HCT116 (cell line): ENCODE results near the gene PCP4. TPM values are rescaled to one million over a fixed set of nuclear protein-coding genes. Genes with fewer than 3 reads are reported as not detected.

Experiments
- ATAC-seq: fragments of 200-7000 bp; cut with Tn5 transposase; 2 replicates; pipeline ENCODE4 v1.9.1; 2020; ENCODE audit warnings: mild to moderate bottlenecking, moderate library complexity
- BruUV-seq: library from RNA; stranded (reverse); fragments of 400-500 nt; replicated peaks from 2 replicates; lab custom pipeline; 2021; lab: Mats Ljungman, UMichigan
- CTCF ChIA-PET: fragments of 300-600 bp; sonication (Branson Sonifier 250); formaldehyde crosslinking; loops from one replicate; lab custom pipeline; 2021; ENCODE audit warnings: antibody characterized with exemption; lab: Charles Lee
- POLR2A ChIA-PET: fragments of 300-600, 350-600 bp; sonication (Branson Sonifier 250); formaldehyde crosslinking; loops from one replicate; lab custom pipeline; 2021; ENCODE audit warnings: antibody characterized with exemption; lab: Charles Lee
- RAD21 ChIA-PET, 2 experiments: fragments of 300-600 bp; sonication (Branson Sonifier 250); formaldehyde crosslinking; loops; one replicate each; lab custom pipeline; 2023; ENCODE audit warnings: low total read pairs in 2 of 2; ENCODE audit not compliant: uncharacterized antibody in 2 of 2, unreplicated experiment in 2 of 2, low non-redundant PET in 1 of 2; lab: Charles Lee
- DNase-seq: peaks from one replicate; pipeline ENCODE4 v3.0.0-alpha.2; 2010; ENCODE audit warnings: low read depth, low spot score
- H2AFZ ChIP-seq: fragments of 200-600 bp; shearing (Covaris generic), sonication (generic); 2 replicates; pipeline ENCODE4 v1.6.1; 2017; ENCODE audit warnings: low read depth, mixed run types, mixed read lengths, antibody characterized with exemption, low read length; ENCODE audit not compliant: poor library complexity, severe bottlenecking
- H3K27ac ChIP-seq: 2 replicates; pipeline ENCODE4 v1.5.1; 2012; ENCODE audit warnings: low read depth, low read length
- H3K27me3 ChIP-seq: fragments of 200-600 bp; sonication (generic); 2 replicates; pipeline ENCODE4 v1.6.1; 2016; ENCODE audit warnings: mixed run types, low read length, mixed read lengths; ENCODE audit not compliant: insufficient read depth
- H3K36me3 ChIP-seq, 2 experiments: fragments of 200-500 bp in 1 of 2; fragments of 200-600 bp in 1 of 2; sonication (Bioruptor generic) in 1 of 2; sonication (generic) in 1 of 2; 2 replicates each; pipeline versions ENCODE4 v1.5.1 to v1.6.1; 2014 to 2016; ENCODE audit warnings: low read length in 2 of 2, inconsistent platforms in 1 of 2, mixed read lengths in 1 of 2, mixed run types in 1 of 2; ENCODE audit not compliant: insufficient read depth in 2 of 2, control insufficient read depth in 1 of 2
- H3K4me1 ChIP-seq, 2 experiments: fragments of 200-600 bp in 1 of 2; sonication (generic) in 1 of 2; 2 replicates each; pipeline versions ENCODE4 v1.5.1 to v1.6.1; 2012 to 2017; ENCODE audit warnings: low read length in 2 of 2, inconsistent platforms in 1 of 2, mild to moderate bottlenecking in 1 of 2, mixed read lengths in 1 of 2, mixed run types in 1 of 2, moderate library complexity in 1 of 2; ENCODE audit not compliant: insufficient read depth in 2 of 2, control insufficient read depth in 1 of 2
- H3K4me2 ChIP-seq: fragments of 200-600 bp; sonication (generic); 2 replicates; pipeline ENCODE4 v1.6.1; 2017; ENCODE audit warnings: mixed run types, low read length, mixed read lengths
- H3K4me3 ChIP-seq, 2 experiments: fragments of 200-600 bp in 1 of 2; sonication (generic) in 1 of 2; replicated peaks in 1 of 2; 2 replicates each; pipeline ENCODE4 v1.5.1; 2011 to 2016; ENCODE audit warnings: low read length in 2 of 2, control low read depth in 1 of 2, low read depth in 1 of 2, mild to moderate bottlenecking in 1 of 2, mixed read lengths in 1 of 2, mixed run types in 1 of 2
- H3K79me2 ChIP-seq: fragments of 200-600 bp; sonication (generic); 2 replicates; pipeline ENCODE4 v1.6.1; 2017; ENCODE audit warnings: mild to moderate bottlenecking, mixed run types, low read length, moderate library complexity, mixed read lengths; ENCODE audit not compliant: insufficient read depth
- H3K9ac ChIP-seq: fragments of 200-600 bp; sonication (generic); 2 replicates; pipeline ENCODE4 v1.6.1; 2016; ENCODE audit warnings: low read length, mixed read lengths
- H3K9me2 ChIP-seq: fragments of 200-600 bp; sonication (generic), shearing (Covaris generic); 2 replicates; pipeline ENCODE4 v1.6.1; 2017; ENCODE audit warnings: mixed run types, mild to moderate bottlenecking, moderate library complexity; ENCODE audit not compliant: insufficient read depth
- H3K9me3 ChIP-seq, 2 experiments: fragments of 200-500 bp in 1 of 2; fragments of 200-600 bp in 1 of 2; sonication (Bioruptor generic) in 1 of 2; sonication (generic) in 1 of 2; 2 replicates each; pipeline ENCODE4 v1.6.1; 2014 to 2017; ENCODE audit warnings: low read length in 2 of 2, mixed read lengths in 2 of 2, inconsistent platforms in 1 of 2, low read depth in 1 of 2, mild to moderate bottlenecking in 1 of 2, mixed run types in 1 of 2, moderate library complexity in 1 of 2; ENCODE audit not compliant: control insufficient read depth in 1 of 2, insufficient read depth in 1 of 2
- H4K20me1 ChIP-seq: fragments of 200-600 bp; sonication (generic), shearing (Covaris generic); 2 replicates; pipeline ENCODE4 v1.6.1; 2017; ENCODE audit warnings: mixed run types, mild to moderate bottlenecking, moderate library complexity; ENCODE audit not compliant: insufficient read depth
- ATF3 ChIP-seq: IDR thresholded peaks from 2 replicates; pipeline ENCODE4 v1.6.1; 2012
- CBX3 ChIP-seq: IDR thresholded peaks from 2 replicates; pipeline ENCODE4 v1.6.1; 2012; ENCODE audit warnings: low read depth
- CEBPB ChIP-seq: IDR thresholded peaks from 2 replicates; pipeline ENCODE4 v1.6.1; 2012; ENCODE audit warnings: low read depth
- EGR1 ChIP-seq: IDR thresholded peaks from 2 replicates; pipeline ENCODE4 v1.6.1; 2012; ENCODE audit warnings: low read depth
- ELF1 ChIP-seq: IDR thresholded peaks from 2 replicates; pipeline ENCODE4 v1.6.1; 2012; ENCODE audit warnings: low read depth, borderline replicate concordance
- EZH2 ChIP-seq: fragments of 200-600 bp; sonication (generic); IDR thresholded peaks from 2 replicates; pipeline ENCODE4 v1.6.1; 2017; ENCODE audit warnings: antibody characterized with exemption, mixed run types
- EZH2phosphoT487 ChIP-seq: fragments of 200-600 bp; IDR thresholded peaks from 2 replicates; pipeline ENCODE4 v1.6.1; 2018; ENCODE audit warnings: antibody characterized with exemption, borderline replicate concordance
- FOSL1 ChIP-seq: IDR thresholded peaks from 2 replicates; pipeline ENCODE4 v1.6.1; 2012; ENCODE audit warnings: low read depth
- JUND ChIP-seq: IDR thresholded peaks from 2 replicates; pipeline ENCODE4 v1.6.1; 2012
- MAX ChIP-seq: IDR thresholded peaks from 2 replicates; pipeline ENCODE4 v1.6.1; 2012
- POLR2A ChIP-seq: IDR thresholded peaks from 2 replicates; pipeline ENCODE4 v1.7.0; 2011; ENCODE audit warnings: borderline replicate concordance; ENCODE audit not compliant: insufficient read depth, insufficient read length; ENCODE audit errors: extremely low read depth
- POLR2AphosphoS5 ChIP-seq: IDR thresholded peaks from 2 replicates; pipeline ENCODE4 v1.6.1; 2011; ENCODE audit warnings: mild to moderate bottlenecking, low read depth, low read length, moderate library complexity
- RAD21 ChIP-seq: IDR thresholded peaks from 2 replicates; pipeline ENCODE4 v1.6.1; 2012; ENCODE audit warnings: low read depth, mild to moderate bottlenecking
- REST ChIP-seq: IDR thresholded peaks from 2 replicates; pipeline ENCODE4 v1.6.1; 2012; ENCODE audit warnings: low read depth
- SIN3A ChIP-seq: IDR thresholded peaks from 2 replicates; pipeline ENCODE4 v1.6.1; 2012; ENCODE audit warnings: low read depth
- SP1 ChIP-seq: IDR thresholded peaks from 2 replicates; pipeline ENCODE4 v1.6.1; 2012; ENCODE audit warnings: low read depth
- SRF ChIP-seq: IDR thresholded peaks from 2 replicates; pipeline ENCODE4 v1.6.1; 2012; ENCODE audit warnings: low read depth
- ZFX ChIP-seq: fragments of 450-650 bp; IDR thresholded peaks from 2 replicates; pipeline ENCODE4 v1.6.1; 2017
- ZNF274 ChIP-seq: fragments of 200-500 bp; sonication (Bioruptor generic); IDR thresholded peaks from 2 replicates; pipeline ENCODE4 v1.6.1; 2014; ENCODE audit warnings: mild to moderate bottlenecking, low read depth, low read length, inconsistent platforms
- intact Hi-C: fragments of 100-400 bp; cut with micrococcal nuclease; formaldehyde crosslinking; loops from 2 replicates; pipeline ENCODE4 v1.10.0; 2022
- total RNA-seq: library from RNA; stranded (reverse); gene quantifications from one replicate; pipeline ENCODE4 v1.2.1, GENCODE V29; 2021; ENCODE audit not compliant: unreplicated experiment
- TF ChIP-seq, protein P1 (sequence below), 3 experiments: fragments of 200-600 bp in 1 of 3; sonication (generic) in 1 of 3; IDR thresholded peaks in 2 of 3; conservative IDR thresholded peaks in 1 of 3; 2 replicates each; pipeline ENCODE4 v1.5.1; 2012 to 2017; ENCODE audit warnings: low read depth in 2 of 3, low read length in 2 of 3, antibody characterized with exemption in 1 of 3, borderline replicate concordance in 1 of 3, control low read depth in 1 of 3, mild to moderate bottlenecking in 1 of 3, mixed read lengths in 1 of 3, mixed run types in 1 of 3, moderate library complexity in 1 of 3; ENCODE audit not compliant: insufficient read depth in 1 of 3

PCP4 gene
- total RNA-seq, 1 experiment from 2014 or later: not detected

DNA sequence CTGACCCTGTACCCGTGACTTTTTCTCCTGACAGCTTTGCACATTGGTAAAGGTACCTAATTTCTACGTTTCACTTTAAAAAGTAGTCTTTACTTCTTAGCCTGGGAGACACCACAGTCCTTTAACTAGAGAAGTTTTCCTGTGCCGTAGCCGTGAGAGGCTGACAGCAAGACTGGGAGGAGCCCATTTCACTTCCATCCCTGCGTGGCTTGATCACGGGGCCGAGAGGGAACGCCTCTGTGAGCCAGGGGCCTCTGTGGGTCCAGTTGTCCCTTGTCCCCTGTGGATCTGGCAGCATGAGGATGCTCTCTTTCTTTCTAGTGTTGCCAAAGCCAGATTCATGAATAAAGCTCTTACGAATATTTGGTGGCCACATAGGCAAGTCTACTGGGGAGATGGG is 21.6 kb downstream of the PCP4 start:
- H3K9me3 ChIP-seq: no peaks in the 10 kb centered on the region; a peak in 1 of 4 replicates
- H3K9ac ChIP-seq: no peak overlapping the region
- no peaks in the 10 kb centered on the region for H4K20me1 ChIP-seq
- no peak overlapping the region for H3K4me2 ChIP-seq
- no peaks in the 10 kb centered on the region for H3K4me1 ChIP-seq
- no peaks in the 10 kb centered on the region for H3K79me2 ChIP-seq
- RAD21 ChIA-PET: no interaction called here
- no peak overlapping the region for H3K27ac ChIP-seq
- DNase-seq (no peak), ATAC-seq (no peak)
- H3K4me3 ChIP-seq: no peak overlapping the region
- POLR2A ChIA-PET: no interaction called here
- no peak overlapping the region for H2AFZ ChIP-seq
- TF ChIP-seq SRF (no peak), SIN3A (no peak), CEBPB (no peak), CBX3 (no peak), ELF1 (no peak), RAD21 (no peak), FOSL1 (no peak), SP1 (no peak), EZH2phosphoT487 (no peak), EZH2 (no peak), JUND (no peak), MAX (no peak), ATF3 (no peak), EGR1 (no peak), ZNF274 (no peak), ZFX (no peak), POLR2A (no peak), POLR2AphosphoS5 (no peak), REST (no peak)
- TF ChIP-seq, protein P1, sequence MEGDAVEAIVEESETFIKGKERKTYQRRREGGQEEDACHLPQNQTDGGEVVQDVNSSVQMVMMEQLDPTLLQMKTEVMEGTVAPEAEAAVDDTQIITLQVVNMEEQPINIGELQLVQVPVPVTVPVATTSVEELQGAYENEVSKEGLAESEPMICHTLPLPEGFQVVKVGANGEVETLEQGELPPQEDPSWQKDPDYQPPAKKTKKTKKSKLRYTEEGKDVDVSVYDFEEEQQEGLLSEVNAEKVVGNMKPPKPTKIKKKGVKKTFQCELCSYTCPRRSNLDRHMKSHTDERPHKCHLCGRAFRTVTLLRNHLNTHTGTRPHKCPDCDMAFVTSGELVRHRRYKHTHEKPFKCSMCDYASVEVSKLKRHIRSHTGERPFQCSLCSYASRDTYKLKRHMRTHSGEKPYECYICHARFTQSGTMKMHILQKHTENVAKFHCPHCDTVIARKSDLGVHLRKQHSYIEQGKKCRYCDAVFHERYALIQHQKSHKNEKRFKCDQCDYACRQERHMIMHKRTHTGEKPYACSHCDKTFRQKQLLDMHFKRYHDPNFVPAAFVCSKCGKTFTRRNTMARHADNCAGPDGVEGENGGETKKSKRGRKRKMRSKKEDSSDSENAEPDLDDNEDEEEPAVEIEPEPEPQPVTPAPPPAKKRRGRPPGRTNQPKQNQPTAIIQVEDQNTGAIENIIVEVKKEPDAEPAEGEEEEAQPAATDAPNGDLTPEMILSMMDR (IDR thresholded peaks at IDR 0.05 in 2 of 3, conservative IDR thresholded peaks at IDR 0.05 in 1 of 3; ENCODE audit: borderline replicate concordance in 1 of 3, insufficient read depth in 1 of 3, low read depth in 2 of 3, low read length in 2 of 3): no peak
- H3K9me2 ChIP-seq: no peaks in the 10 kb centered on the region
- H3K27me3 ChIP-seq: no peaks in the 10 kb centered on the region
- no peaks in the 10 kb centered on the region for H3K36me3 ChIP-seq
- CTCF ChIA-PET: no interaction called here
- intact Hi-C loops: no loop called here
- no TSS peak for BruUV-seq
